Measurements from ENCODE around the gene BUD23. TPM values are rescaled to one million over a fixed set of nuclear protein-coding genes. Genes with fewer than 3 reads are reported as not detected.

The BUD23 gene
- total and polyA plus RNA-seq, 9 of the 15 experiments (the other 6 are each of a cell fraction or from before 2014, with no cell fraction given): 79.5 to 270 (median 150) TPM

DNA sequence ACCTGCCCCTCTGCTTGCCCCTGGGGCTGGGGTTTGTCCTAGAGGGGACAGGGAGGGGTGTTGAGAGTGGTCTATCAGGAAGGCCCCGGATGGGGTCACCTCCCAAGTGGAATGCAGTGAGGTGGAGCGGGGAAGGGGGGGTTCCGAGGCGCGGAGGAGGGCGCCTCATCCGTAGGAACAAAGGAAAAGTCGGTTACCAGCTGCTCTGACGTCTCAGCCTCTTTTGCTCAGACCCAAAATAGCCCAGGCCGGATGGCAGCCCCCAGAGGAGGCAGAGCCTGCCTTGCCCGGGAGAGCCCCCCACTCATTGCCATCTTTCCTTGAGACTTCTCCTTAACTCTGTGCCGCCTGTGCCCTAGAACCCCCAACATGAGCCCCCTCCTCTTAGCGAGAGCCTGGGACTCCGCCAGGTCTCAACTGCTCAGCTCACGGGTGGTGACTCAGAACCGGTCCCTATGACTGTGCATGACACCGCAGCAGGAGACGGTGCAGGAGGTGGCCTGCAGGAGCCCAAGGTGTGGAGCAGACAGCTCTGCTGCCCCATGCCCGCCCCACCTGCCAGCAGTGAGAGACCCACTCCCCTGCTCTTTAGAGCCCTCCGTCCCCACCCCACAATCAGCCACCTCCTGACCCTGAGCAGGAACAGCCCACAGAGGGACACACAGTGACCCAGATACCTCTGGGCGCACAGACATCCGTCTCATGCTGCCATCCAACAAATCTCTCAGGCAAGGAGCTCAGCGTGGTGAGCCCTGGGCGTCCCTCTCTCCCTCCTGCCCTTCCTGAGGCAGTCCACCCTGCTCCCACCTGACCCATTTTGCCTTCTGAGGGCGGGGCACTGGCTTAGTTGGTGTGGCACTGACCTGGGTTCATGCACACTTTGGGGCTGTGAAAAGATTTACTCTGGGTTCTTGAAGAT is 23.0 kb downstream of the BUD23 start:
- Histone ChIP-seq H3K27ac (ENCODE audit: extremely low read depth, low read depth, low read length) (peak overlapping the region; percentile 47; the same call in 1 of the 3 replicates), H3K9ac (ENCODE audit: insufficient read depth in 1 of 2, low read depth in 2 of 2, low read length in 2 of 2) (peak overlapping the region in 1 of 2 experiments; percentile 72; a peak in 2 of 4 replicates), H3K36me3 (ENCODE audit: control insufficient read depth, insufficient read depth, low read length) (peaks cover 16% of the 10 kb centered on the region; the same call in 2 of the 3 replicates), H3K4me1 (replicated peaks in 1 of 2; ENCODE audit: control insufficient read depth in 2 of 2, insufficient read depth in 2 of 2, low read length in 2 of 2) (peaks cover 20 to 65% of the 10 kb centered on the region in 2 experiments; a peak in 4 of 5 replicates), H3K9me3 (replicated peaks; ENCODE audit: control insufficient read depth, insufficient read depth, low read depth, low read length) (no peaks in the 10 kb centered on the region), H3K79me2 (ENCODE audit: control insufficient read depth, insufficient read depth, low read length) (no peaks in the 10 kb centered on the region), H3K4me2 (ENCODE audit: insufficient read depth, low read length) (peak overlapping the region; percentile 3; the same call in 1 of the 2 replicates), H4K20me1 (replicated peaks; ENCODE audit: control insufficient read depth, insufficient read depth, low read length) (peaks cover 27% of the 10 kb centered on the region), H2AFZ (ENCODE audit: low read depth, low read length) (no peak overlapping the region), H3K9me1 (ENCODE audit: control insufficient read depth, insufficient read depth, low read length) (no peaks in the 10 kb centered on the region), H3K27me3 (ENCODE audit: control insufficient read depth in 2 of 2, insufficient read depth in 2 of 2, low read length in 2 of 2) (no peaks in the 10 kb centered on the region; a peak in 1 of 5 replicates), H3K4me3 (no peak overlapping the region)
- FAIRE-seq (peak; percentile 86), DNase-seq (ENCODE audit: extremely low read depth in 1 of 4, low spot score in 3 of 4) (peak in 3 of 4 experiments; percentile 54 to 73 (median 63)), ATAC-seq (peak; percentile 57)
- WGBS (ENCODE audit: insufficient coverage, low coverage, missing lambda C conversion rate): 39% methylated on average over 25 of the region's 25 CpGs
- intact Hi-C loops (cut with micrococcal nuclease) (no loop called here), in situ Hi-C loops (cut with MboI) (no loop called here)
- BruUV-seq (replicated peaks): no TSS peak
- CTCF ChIA-PET (ENCODE audit: low intra/inter-chr PET ratio): no interaction called here
- POLR2A ChIA-PET: interaction anchor here (0.6 to 3.3 kb wide), 6 partner anchors 9 to 129 kb away, joined by 3 to 16 read pairs (median 6); partner anchors contain the start of genes BUD23 and DNAJC30
- TF ChIP-seq ARID1B (IDR thresholded peaks at IDR 0.05): peak; percentile 77
- TF ChIP-seq, protein P1, sequence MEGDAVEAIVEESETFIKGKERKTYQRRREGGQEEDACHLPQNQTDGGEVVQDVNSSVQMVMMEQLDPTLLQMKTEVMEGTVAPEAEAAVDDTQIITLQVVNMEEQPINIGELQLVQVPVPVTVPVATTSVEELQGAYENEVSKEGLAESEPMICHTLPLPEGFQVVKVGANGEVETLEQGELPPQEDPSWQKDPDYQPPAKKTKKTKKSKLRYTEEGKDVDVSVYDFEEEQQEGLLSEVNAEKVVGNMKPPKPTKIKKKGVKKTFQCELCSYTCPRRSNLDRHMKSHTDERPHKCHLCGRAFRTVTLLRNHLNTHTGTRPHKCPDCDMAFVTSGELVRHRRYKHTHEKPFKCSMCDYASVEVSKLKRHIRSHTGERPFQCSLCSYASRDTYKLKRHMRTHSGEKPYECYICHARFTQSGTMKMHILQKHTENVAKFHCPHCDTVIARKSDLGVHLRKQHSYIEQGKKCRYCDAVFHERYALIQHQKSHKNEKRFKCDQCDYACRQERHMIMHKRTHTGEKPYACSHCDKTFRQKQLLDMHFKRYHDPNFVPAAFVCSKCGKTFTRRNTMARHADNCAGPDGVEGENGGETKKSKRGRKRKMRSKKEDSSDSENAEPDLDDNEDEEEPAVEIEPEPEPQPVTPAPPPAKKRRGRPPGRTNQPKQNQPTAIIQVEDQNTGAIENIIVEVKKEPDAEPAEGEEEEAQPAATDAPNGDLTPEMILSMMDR (IDR thresholded peaks at IDR 0.05 in 2 of 3, conservative IDR thresholded peaks at IDR 0.05 in 1 of 3; ENCODE audit: insufficient read depth in 2 of 3, low read depth in 1 of 3, low read length in 3 of 3): no peak
- no peak for TF ChIP-seq STAT5A (IDR thresholded peaks at IDR 0.05; ENCODE audit: borderline replicate concordance, low read length)
- no peak for TF ChIP-seq SAFB2 (IDR thresholded peaks at IDR 0.05; ENCODE audit: borderline replicate concordance, low read depth, low read length, severe bottlenecking)
- TF ChIP-seq, protein P2, sequence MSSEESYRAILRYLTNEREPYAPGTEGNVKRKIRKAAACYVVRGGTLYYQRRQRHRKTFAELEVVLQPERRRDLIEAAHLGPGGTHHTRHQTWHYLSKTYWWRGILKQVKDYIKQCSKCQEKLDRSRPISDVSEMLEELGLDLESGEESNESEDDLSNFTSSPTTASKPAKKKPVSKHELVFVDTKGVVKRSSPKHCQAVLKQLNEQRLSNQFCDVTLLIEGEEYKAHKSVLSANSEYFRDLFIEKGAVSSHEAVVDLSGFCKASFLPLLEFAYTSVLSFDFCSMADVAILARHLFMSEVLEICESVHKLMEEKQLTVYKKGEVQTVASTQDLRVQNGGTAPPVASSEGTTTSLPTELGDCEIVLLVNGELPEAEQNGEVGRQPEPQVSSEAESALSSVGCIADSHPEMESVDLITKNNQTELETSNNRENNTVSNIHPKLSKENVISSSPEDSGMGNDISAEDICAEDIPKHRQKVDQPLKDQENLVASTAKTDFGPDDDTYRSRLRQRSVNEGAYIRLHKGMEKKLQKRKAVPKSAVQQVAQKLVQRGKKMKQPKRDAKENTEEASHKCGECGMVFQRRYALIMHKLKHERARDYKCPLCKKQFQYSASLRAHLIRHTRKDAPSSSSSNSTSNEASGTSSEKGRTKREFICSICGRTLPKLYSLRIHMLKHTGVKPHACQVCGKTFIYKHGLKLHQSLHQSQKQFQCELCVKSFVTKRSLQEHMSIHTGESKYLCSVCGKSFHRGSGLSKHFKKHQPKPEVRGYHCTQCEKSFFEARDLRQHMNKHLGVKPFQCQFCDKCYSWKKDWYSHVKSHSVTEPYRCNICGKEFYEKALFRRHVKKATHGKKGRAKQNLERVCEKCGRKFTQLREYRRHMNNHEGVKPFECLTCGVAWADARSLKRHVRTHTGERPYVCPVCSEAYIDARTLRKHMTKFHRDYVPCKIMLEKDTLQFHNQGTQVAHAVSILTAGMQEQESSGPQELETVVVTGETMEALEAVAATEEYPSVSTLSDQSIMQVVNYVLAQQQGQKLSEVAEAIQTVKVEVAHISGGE (CRISPR knock-in tag; IDR thresholded peaks at IDR 0.05): no peak
- no peak for TF ChIP-seq ZNF764 (CRISPR knock-in tag; IDR thresholded peaks at IDR 0.05; ENCODE audit: low read depth)
- TF ChIP-seq, protein P3, sequence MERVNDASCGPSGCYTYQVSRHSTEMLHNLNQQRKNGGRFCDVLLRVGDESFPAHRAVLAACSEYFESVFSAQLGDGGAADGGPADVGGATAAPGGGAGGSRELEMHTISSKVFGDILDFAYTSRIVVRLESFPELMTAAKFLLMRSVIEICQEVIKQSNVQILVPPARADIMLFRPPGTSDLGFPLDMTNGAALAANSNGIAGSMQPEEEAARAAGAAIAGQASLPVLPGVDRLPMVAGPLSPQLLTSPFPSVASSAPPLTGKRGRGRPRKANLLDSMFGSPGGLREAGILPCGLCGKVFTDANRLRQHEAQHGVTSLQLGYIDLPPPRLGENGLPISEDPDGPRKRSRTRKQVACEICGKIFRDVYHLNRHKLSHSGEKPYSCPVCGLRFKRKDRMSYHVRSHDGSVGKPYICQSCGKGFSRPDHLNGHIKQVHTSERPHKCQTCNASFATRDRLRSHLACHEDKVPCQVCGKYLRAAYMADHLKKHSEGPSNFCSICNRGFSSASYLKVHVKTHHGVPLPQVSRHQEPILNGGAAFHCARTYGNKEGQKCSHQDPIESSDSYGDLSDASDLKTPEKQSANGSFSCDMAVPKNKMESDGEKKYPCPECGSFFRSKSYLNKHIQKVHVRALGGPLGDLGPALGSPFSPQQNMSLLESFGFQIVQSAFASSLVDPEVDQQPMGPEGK (CRISPR knock-in tag; IDR thresholded peaks at IDR 0.05; ENCODE audit: borderline replicate concordance): no peak
- no peak for TF ChIP-seq TCFL5 (CRISPR knock-in tag; conservative IDR thresholded peaks at IDR 0.05)
- TF ChIP-seq, protein P4, sequence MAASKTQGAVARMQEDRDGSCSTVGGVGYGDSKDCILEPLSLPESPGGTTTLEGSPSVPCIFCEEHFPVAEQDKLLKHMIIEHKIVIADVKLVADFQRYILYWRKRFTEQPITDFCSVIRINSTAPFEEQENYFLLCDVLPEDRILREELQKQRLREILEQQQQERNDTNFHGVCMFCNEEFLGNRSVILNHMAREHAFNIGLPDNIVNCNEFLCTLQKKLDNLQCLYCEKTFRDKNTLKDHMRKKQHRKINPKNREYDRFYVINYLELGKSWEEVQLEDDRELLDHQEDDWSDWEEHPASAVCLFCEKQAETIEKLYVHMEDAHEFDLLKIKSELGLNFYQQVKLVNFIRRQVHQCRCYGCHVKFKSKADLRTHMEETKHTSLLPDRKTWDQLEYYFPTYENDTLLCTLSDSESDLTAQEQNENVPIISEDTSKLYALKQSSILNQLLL (CRISPR knock-in tag; IDR thresholded peaks at IDR 0.05; ENCODE audit: borderline replicate concordance): no peak
